GM12873 (cell line): ENCODE data around the gene TBL1Y.

ENCODE experiments used
- CTCF ChIP-seq: IDR thresholded peaks from 2 replicates; pipeline ENCODE4 v1.5.1; 2012; ENCODE audit warnings: low read depth, mild to moderate bottlenecking, moderate library complexity, low read length, control low read depth; ENCODE audit not compliant: insufficient read depth; ENCODE audit errors: missing control alignments

TBL1Y gene

DNA sequence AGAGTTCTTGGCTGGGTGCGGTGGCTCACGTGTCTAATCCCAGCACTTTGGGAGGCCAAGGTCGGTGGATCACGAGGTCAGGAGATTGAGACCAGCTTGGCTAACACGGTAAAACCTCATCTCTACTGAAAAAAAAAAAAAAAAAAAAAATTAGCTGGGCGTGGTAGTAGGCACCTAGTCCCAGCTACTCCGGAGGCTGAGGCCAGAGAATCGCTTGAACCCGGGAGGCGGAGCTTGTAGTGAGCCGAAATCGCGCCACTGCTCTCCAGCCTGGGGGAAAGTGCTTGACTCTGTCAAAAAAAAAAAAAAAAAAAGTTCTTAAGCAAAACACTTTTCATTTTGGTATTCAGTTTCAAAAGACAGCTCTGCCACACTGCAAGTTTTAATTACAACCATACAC is 37.9 kb downstream of the TBL1Y start:
- no peak for TF ChIP-seq CTCF

DNA sequence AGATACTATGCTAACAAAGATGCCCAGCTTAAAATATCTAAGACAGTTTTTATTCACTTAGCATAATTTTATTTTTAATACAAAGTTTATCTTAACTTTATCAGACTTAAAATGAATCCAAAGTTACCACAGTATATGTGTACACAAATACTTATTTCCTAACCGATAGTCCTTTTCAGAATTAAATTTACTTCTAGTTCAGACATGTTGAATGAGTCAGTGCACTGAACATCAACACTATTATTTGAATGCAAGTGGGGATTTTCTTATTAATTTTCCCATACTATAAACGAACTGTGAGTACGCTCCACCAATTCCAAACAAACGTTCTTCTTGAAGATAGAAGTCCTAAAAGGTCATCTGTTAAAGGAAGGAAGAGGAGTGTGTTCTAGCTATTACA is 39.5 kb downstream of the TBL1Y start:
- TF ChIP-seq CTCF, result no peak

- no peak for TF ChIP-seq CTCF
Measured at GRCh38 chrY:6964732-6965131, 54.2 kb downstream of the TBL1Y start.

- TF ChIP-seq CTCF, result no peak
Measured at GRCh38 chrY:6966521-6966920, 56.0 kb downstream of the TBL1Y start.

- TF ChIP-seq CTCF, result no peak
Measured at GRCh38 chrY:6967736-6968135, 57.2 kb downstream of the TBL1Y start.

DNA sequence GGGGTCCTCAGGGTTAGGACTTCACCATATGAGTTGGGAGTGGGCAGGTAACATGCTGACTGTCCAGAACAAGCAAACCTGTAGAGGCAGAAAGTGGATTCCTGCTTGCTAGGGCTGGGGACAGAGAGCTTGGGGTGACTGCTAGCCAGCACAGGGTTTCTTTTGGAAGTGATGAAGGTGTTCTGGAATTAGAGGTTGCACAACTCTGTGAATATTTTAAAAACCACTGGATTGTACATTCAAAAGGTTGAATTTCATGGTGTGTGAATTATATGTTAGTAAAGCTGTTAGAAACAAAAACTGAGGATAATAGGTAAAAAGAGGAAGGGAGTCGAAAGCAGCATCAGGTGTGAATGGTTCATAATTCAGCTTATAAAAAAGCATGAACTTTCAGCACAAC is 57.7 kb downstream of the TBL1Y start:
- no peak for TF ChIP-seq CTCF

GRCh38 chrY:6972271-6972887 is 61.9 kb downstream of the TBL1Y start:
- no peak for TF ChIP-seq CTCF
